ENCODE measurements around the gene CTSA.

GRCh38 chr20:45938727-45939438 lies 47.7 kb downstream of the CTSA start:
- TF ChIP-seq, protein P1, sequence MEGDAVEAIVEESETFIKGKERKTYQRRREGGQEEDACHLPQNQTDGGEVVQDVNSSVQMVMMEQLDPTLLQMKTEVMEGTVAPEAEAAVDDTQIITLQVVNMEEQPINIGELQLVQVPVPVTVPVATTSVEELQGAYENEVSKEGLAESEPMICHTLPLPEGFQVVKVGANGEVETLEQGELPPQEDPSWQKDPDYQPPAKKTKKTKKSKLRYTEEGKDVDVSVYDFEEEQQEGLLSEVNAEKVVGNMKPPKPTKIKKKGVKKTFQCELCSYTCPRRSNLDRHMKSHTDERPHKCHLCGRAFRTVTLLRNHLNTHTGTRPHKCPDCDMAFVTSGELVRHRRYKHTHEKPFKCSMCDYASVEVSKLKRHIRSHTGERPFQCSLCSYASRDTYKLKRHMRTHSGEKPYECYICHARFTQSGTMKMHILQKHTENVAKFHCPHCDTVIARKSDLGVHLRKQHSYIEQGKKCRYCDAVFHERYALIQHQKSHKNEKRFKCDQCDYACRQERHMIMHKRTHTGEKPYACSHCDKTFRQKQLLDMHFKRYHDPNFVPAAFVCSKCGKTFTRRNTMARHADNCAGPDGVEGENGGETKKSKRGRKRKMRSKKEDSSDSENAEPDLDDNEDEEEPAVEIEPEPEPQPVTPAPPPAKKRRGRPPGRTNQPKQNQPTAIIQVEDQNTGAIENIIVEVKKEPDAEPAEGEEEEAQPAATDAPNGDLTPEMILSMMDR (conservative IDR thresholded peaks at IDR 0.05; ENCODE audit: low read depth, low read length) = no peak
- TF ChIP-seq MAFK (IDR thresholded peaks at IDR 0.05; ENCODE audit: low read depth, low read length) = no peak
- no peak for TF ChIP-seq BHLHE40 (IDR thresholded peaks at IDR 0.05; ENCODE audit: low read depth, low read length)
- TF ChIP-seq RCOR1 (IDR thresholded peaks at IDR 0.05; ENCODE audit: insufficient replicate concordance, low read length) = no peak
- TF ChIP-seq SMC3 (IDR thresholded peaks at IDR 0.05; ENCODE audit: low read depth, low read length) = no peak
- TF ChIP-seq POLR2A (IDR thresholded peaks at IDR 0.05; ENCODE audit: low read depth, low read length) = no peak
- TF ChIP-seq MAZ (IDR thresholded peaks at IDR 0.05; ENCODE audit: borderline replicate concordance, low read depth, low read length) = no peak
- TF ChIP-seq RAD21 (IDR thresholded peaks at IDR 0.05; ENCODE audit: low read length) = no peak
- TF ChIP-seq MXI1 (IDR thresholded peaks at IDR 0.05; ENCODE audit: borderline replicate concordance, low read depth, low read length) = no peak
